Erythroblast (primary cell): ENCODE measurements around the gene C2orf69.

Source experiments
- GATA1 ChIP-seq: IDR thresholded peaks from 2 replicates; pipeline ENCODE4 v1.6.1; 2011; ENCODE audit warnings: low read depth, mild to moderate bottlenecking, control low read depth, low read length, moderate library complexity
- POLR2A ChIP-seq: IDR thresholded peaks from 2 replicates; pipeline ENCODE4 v1.6.1; 2011; ENCODE audit warnings: mild to moderate bottlenecking, low read length

- no peak for TF ChIP-seq POLR2A
- TF ChIP-seq GATA1: no peak
Measured at GRCh38 chr2:199907008-199907714, 3.9 kb upstream of the C2orf69 start.
